GM20000 (cell line): ENCODE measurements around the gene TNFSF11.

ENCODE experiments used
- DNase-seq: peaks from one replicate; pipeline ENCODE4 v3.0.0; 2012; ENCODE audit warnings: low spot score
- CTCF ChIP-seq: IDR thresholded peaks from 2 replicates; pipeline ENCODE4 v1.5.1; 2012; ENCODE audit warnings: mild to moderate bottlenecking, control low read depth; ENCODE audit errors: extremely low read depth, missing control alignments

The TNFSF11 gene

GRCh38 chr13:42534785-42535184, 39.2 kb upstream of the TNFSF11 start:
- DNase-seq, result no peak
- TF ChIP-seq CTCF, result no peak

GRCh38 chr13:42538996-42539395, 35.0 kb upstream of the TNFSF11 start:
- no peak for TF ChIP-seq CTCF
- no peak for DNase-seq

- TF ChIP-seq CTCF, result no peak
- no peak for DNase-seq
Measured at GRCh38 chr13:42539670-42540069, 34.3 kb upstream of the TNFSF11 start.

- TF ChIP-seq CTCF, result no peak
- DNase-seq, result no peak
Measured at GRCh38 chr13:42543215-42543797, 30.6 kb upstream of the TNFSF11 start.

- no peak for DNase-seq
- no peak for TF ChIP-seq CTCF
Measured at GRCh38 chr13:42544246-42544926, 29.6 kb upstream of the TNFSF11 start.

GRCh38 chr13:42545842-42546241, 28.1 kb upstream of the TNFSF11 start:
- no peak for DNase-seq
- no peak for TF ChIP-seq CTCF

- no peak for TF ChIP-seq CTCF
- no peak for DNase-seq
Measured at GRCh38 chr13:42547612-42548011, 26.3 kb upstream of the TNFSF11 start.
